Raji (cell line): ENCODE results near the gene MTHFS.

Source experiments
- POLR2A ChIP-seq: IDR thresholded peaks from 2 replicates; pipeline ENCODE4 v1.6.1; 2011; ENCODE audit warnings: low read depth, low read length, control low read depth; ENCODE audit not compliant: insufficient read depth

MTHFS gene

GRCh38 chr15:79896634-79897379 is at the start of gene MTHFS:
Gene MTHFS, minus strand, starts transcription at chr15:79897014. Its CDS starts 26 bp downstream, at chr15:79896988.
- TF ChIP-seq POLR2A: peak; percentile 96

- TF ChIP-seq POLR2A: no peak
Observed at GRCh38 chr15:79944622-79945021, 47.8 kb upstream of the MTHFS start.

GRCh38 chr15:79943820-79944219 is 47.0 kb upstream of the MTHFS start:
- no peak for TF ChIP-seq POLR2A

GRCh38 chr15:79942741-79943481 is 46.1 kb upstream of the MTHFS start:
- no peak for TF ChIP-seq POLR2A

- no peak for TF ChIP-seq POLR2A
Observed at GRCh38 chr15:79939399-79939798, 42.6 kb upstream of the MTHFS start.

- no peak for TF ChIP-seq POLR2A
Observed at GRCh38 chr15:79938143-79938542, 41.3 kb upstream of the MTHFS start.

GRCh38 chr15:79933231-79933630 is 36.4 kb upstream of the MTHFS start:
- TF ChIP-seq POLR2A: no peak

GRCh38 chr15:79932447-79932846 is 35.6 kb upstream of the MTHFS start:
- no peak for TF ChIP-seq POLR2A

- TF ChIP-seq POLR2A: no peak
Observed at GRCh38 chr15:79930516-79930915, 33.7 kb upstream of the MTHFS start.

GRCh38 chr15:79929412-79929811 is 32.6 kb upstream of the MTHFS start:
- TF ChIP-seq POLR2A: no peak

- no peak for TF ChIP-seq POLR2A
Observed at GRCh38 chr15:79924379-79924778, 27.6 kb upstream of the MTHFS start.

GRCh38 chr15:79923515-79924169 is 26.8 kb upstream of the MTHFS start:
- peak; percentile 94 for TF ChIP-seq POLR2A

- no peak for TF ChIP-seq POLR2A
Observed at GRCh38 chr15:79923079-79923514, 26.3 kb upstream of the MTHFS start.

GRCh38 chr15:79922512-79923078 is 25.8 kb upstream of the MTHFS start:
- TF ChIP-seq POLR2A: no peak

- no peak for TF ChIP-seq POLR2A
Observed at GRCh38 chr15:79919749-79920511, 23.1 kb upstream of the MTHFS start.
